ENCODE data around the gene ME1.

Gene ME1

GRCh38 chr6:83385473-83385872, 45.4 kb downstream of the ME1 start:
- Histone ChIP-seq H4K20me1 (ENCODE audit: control insufficient read depth, insufficient read depth, low read depth, low read length) (no peaks in the 10 kb centered on the region), H3F3A (ENCODE audit: control insufficient read depth, insufficient read depth) (no peaks in the 10 kb centered on the region), H3K9me2 (replicated peaks; ENCODE audit: control insufficient read depth, low read length) (no peaks in the 10 kb centered on the region), H3K79me2 (ENCODE audit: control insufficient read depth, low read length) (no peaks in the 10 kb centered on the region), H3K4me1 (ENCODE audit: control insufficient read depth, low read length) (peaks cover 4% of the 10 kb centered on the region; the same call in 1 of the 2 replicates), H3K27me3 (ENCODE audit: control insufficient read depth, low read length) (no peaks in the 10 kb centered on the region), H3K27ac (ENCODE audit: low read depth, low read length) (no peak overlapping the region), H3K36me3 (ENCODE audit: control insufficient read depth, low read length) (no peaks in the 10 kb centered on the region), H3K9me3 (ENCODE audit: control insufficient read depth, insufficient read depth, low read length) (no peaks in the 10 kb centered on the region), H3K4me2 (ENCODE audit: low read length) (no peak overlapping the region), H3K4me3 (ENCODE audit: low read length) (no peak overlapping the region)
- TF ChIP-seq, protein P1, sequence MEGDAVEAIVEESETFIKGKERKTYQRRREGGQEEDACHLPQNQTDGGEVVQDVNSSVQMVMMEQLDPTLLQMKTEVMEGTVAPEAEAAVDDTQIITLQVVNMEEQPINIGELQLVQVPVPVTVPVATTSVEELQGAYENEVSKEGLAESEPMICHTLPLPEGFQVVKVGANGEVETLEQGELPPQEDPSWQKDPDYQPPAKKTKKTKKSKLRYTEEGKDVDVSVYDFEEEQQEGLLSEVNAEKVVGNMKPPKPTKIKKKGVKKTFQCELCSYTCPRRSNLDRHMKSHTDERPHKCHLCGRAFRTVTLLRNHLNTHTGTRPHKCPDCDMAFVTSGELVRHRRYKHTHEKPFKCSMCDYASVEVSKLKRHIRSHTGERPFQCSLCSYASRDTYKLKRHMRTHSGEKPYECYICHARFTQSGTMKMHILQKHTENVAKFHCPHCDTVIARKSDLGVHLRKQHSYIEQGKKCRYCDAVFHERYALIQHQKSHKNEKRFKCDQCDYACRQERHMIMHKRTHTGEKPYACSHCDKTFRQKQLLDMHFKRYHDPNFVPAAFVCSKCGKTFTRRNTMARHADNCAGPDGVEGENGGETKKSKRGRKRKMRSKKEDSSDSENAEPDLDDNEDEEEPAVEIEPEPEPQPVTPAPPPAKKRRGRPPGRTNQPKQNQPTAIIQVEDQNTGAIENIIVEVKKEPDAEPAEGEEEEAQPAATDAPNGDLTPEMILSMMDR (IDR thresholded peaks at IDR 0.05; ENCODE audit: low read depth, low read length, poor library complexity, severe bottlenecking), result no peak

DNA sequence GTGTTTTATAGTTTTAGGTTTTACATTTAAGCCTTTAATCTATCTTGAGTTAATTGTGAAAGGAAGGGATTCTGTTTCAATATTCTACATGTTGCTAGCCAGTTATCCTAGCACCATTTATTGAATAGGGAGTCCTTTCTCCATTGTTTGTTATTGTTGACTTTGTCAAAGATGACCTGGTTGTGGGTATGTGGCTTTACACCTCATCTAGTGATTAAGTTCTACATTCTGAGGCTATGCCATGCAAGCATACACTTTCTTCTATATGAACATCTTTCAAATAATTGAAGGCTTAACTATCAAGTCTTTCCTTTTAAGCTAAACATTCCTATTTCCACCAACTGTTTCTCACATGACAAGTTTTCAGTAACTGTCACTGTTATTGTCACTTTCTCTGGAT, 46.1 kb downstream of the ME1 start:
- H3K36me3 ChIP-seq (ENCODE audit: control insufficient read depth, low read length), result no peaks in the 10 kb centered on the region
- no peaks in the 10 kb centered on the region for H3K79me2 ChIP-seq (ENCODE audit: control insufficient read depth, low read length)
- no peaks in the 10 kb centered on the region for H3K9me2 ChIP-seq (replicated peaks; ENCODE audit: control insufficient read depth, low read length)
- H4K20me1 ChIP-seq (ENCODE audit: control insufficient read depth, insufficient read depth, low read depth, low read length), result no peaks in the 10 kb centered on the region
- no peaks in the 10 kb centered on the region for H3K9me3 ChIP-seq (ENCODE audit: control insufficient read depth, insufficient read depth, low read length)
- no peak overlapping the region for H3K4me3 ChIP-seq (ENCODE audit: low read length)
- no peaks in the 10 kb centered on the region for H3F3A ChIP-seq (ENCODE audit: control insufficient read depth, insufficient read depth)
- H3K27me3 ChIP-seq (ENCODE audit: control insufficient read depth, low read length), result no peaks in the 10 kb centered on the region
- TF ChIP-seq, protein P1 (IDR thresholded peaks at IDR 0.05; ENCODE audit: low read depth, low read length, poor library complexity, severe bottlenecking), result no peak
- TF ChIP-seq EZH2phosphoT487 (IDR thresholded peaks at IDR 0.05; ENCODE audit: borderline replicate concordance, low read length), result no peak
- H3K27ac ChIP-seq (ENCODE audit: low read depth, low read length), result no peak overlapping the region
- H3K4me2 ChIP-seq (ENCODE audit: low read length), result no peak overlapping the region
- H3K4me1 ChIP-seq (ENCODE audit: control insufficient read depth, low read length), result peaks cover 4% of the 10 kb centered on the region; the same call in 1 of the 2 replicates

- Histone ChIP-seq H4K20me1 (ENCODE audit: control insufficient read depth, insufficient read depth, low read depth, low read length) (no peaks in the 10 kb centered on the region), H3K4me3 (ENCODE audit: low read length) (no peak overlapping the region), H3K4me1 (ENCODE audit: control insufficient read depth, low read length) (peaks cover 4% of the 10 kb centered on the region; the same call in 1 of the 2 replicates), H3K4me2 (ENCODE audit: low read length) (no peak overlapping the region), H3K27ac (ENCODE audit: low read depth, low read length) (no peak overlapping the region), H3K9me3 (ENCODE audit: control insufficient read depth, insufficient read depth, low read length) (no peaks in the 10 kb centered on the region), H3K79me2 (ENCODE audit: control insufficient read depth, low read length) (no peaks in the 10 kb centered on the region), H3K9me2 (replicated peaks; ENCODE audit: control insufficient read depth, low read length) (no peaks in the 10 kb centered on the region), H3F3A (ENCODE audit: control insufficient read depth, insufficient read depth) (no peaks in the 10 kb centered on the region), H3K36me3 (ENCODE audit: control insufficient read depth, low read length) (no peaks in the 10 kb centered on the region), H3K27me3 (ENCODE audit: control insufficient read depth, low read length) (no peaks in the 10 kb centered on the region)
- TF ChIP-seq, protein P1 (IDR thresholded peaks at IDR 0.05; ENCODE audit: low read depth, low read length, poor library complexity, severe bottlenecking), result no peak
- TF ChIP-seq EZH2phosphoT487 (IDR thresholded peaks at IDR 0.05; ENCODE audit: borderline replicate concordance, low read length), result no peak
Measured at GRCh38 chr6:83381949-83382348, 48.9 kb downstream of the ME1 start.

Measured in DOHH2 (cell line).